ENCODE results near the gene UBE3B.

Gene UBE3B

DNA sequence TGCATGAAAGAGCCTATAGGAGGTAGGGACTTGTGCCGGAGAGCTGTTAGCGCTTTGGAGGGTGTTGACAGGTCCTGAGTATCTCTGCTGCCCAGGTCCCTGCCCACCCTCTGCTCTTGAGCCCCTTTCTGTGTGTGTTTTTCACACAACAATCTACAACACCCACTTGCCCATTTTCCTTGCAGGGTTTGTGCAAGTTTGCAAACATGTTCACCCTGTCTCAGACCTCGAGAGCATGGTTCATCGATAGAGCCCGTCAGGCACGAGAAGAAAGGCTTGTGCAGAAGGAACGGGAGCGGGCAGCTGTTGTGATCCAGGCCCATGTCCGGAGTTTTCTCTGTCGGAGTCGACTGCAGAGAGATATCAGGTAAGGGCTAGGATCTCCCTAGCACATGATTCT, 5.9 kb downstream of the UBE3B start:
- H3K9me3 ChIP-seq = no peaks in the 10 kb centered on the region
- no peaks in the 10 kb centered on the region for H3K27me3 ChIP-seq
- H3K36me3 ChIP-seq = peaks cover 58% of the 10 kb centered on the region
- no peak overlapping the region for H3K4me3 ChIP-seq (ENCODE audit: low read depth in 1 of 2, low read length in 1 of 2)
- no peak overlapping the region for H3K27ac ChIP-seq
- H3K4me1 ChIP-seq (ENCODE audit: control insufficient read depth in 1 of 2, insufficient read depth in 1 of 2, low read depth in 1 of 2, low read length in 1 of 2) = peaks cover 6 to 9% of the 10 kb centered on the region in 2 experiments
- TF ChIP-seq, protein P1, sequence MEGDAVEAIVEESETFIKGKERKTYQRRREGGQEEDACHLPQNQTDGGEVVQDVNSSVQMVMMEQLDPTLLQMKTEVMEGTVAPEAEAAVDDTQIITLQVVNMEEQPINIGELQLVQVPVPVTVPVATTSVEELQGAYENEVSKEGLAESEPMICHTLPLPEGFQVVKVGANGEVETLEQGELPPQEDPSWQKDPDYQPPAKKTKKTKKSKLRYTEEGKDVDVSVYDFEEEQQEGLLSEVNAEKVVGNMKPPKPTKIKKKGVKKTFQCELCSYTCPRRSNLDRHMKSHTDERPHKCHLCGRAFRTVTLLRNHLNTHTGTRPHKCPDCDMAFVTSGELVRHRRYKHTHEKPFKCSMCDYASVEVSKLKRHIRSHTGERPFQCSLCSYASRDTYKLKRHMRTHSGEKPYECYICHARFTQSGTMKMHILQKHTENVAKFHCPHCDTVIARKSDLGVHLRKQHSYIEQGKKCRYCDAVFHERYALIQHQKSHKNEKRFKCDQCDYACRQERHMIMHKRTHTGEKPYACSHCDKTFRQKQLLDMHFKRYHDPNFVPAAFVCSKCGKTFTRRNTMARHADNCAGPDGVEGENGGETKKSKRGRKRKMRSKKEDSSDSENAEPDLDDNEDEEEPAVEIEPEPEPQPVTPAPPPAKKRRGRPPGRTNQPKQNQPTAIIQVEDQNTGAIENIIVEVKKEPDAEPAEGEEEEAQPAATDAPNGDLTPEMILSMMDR (IDR thresholded peaks at IDR 0.05) = no peak

DNA sequence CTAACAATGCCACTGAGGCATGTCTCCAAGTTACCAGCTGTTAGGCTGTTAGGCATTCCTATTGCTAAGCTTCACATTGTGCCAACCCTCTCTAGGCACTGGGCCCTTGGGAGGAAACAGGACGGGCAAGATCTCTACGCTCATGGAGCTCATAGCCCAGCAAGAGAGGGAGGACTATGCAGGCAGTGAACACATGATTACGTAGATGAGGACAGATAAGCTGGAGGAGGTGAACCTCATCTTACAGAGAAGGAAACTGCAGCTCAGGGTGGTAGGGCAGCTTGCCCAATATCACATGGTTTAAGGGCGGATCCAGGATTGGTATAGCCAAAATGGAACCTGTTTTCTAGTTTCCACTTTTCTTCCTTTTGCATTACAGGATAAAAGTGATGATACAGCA, 7.8 kb downstream of the UBE3B start:
- Histone ChIP-seq H3K36me3 (peaks cover 76% of the 10 kb centered on the region), H3K4me1 (ENCODE audit: control insufficient read depth in 1 of 2, insufficient read depth in 1 of 2, low read depth in 1 of 2, low read length in 1 of 2) (no peaks in the 10 kb centered on the region), H3K4me3 (ENCODE audit: low read depth in 1 of 2, low read length in 1 of 2) (no peak overlapping the region), H3K27ac (no peak overlapping the region), H3K9me3 (no peaks in the 10 kb centered on the region), H3K27me3 (no peaks in the 10 kb centered on the region)
- TF ChIP-seq, protein P1 (IDR thresholded peaks at IDR 0.05) = no peak

DNA sequence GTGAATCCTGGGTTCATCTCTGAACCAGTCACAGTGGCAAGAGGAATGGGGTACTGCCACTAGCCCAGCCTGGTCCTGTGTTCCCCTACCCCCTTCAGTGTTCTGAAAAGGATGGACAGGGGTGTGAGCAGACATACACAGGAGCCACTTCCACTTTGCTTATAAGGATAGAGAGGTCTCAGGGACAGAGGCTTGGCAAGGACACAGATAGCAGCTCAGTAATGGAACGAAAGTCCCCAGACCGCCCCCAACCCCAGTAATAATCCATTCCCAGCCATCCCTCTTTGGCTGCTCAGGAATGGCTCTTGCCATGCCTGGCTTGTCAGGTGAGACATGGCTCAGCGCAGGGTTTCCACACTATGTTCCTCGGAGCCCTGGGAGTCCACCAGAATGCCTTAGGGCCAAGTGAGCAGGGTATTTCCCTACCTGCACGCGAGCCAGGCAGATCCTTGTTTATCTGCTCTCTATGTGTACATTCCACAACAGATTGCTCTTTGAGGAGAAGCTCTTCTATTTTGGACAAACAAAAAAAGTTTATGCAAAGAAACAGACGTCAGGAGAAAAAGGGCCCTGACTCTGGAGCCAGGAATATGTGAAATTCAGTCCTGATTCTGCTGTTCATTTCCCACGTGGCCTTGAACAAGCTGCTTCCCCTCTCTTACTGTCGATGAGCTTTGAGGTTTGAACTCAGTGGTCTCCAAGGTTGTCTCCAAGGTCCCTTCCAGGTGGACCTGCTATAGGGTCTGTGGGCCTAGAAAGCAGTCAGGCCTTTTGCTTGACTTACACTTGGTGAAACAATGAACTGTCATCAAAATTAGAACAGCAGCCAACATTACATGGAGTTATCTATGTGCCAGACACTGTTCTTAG, 10.0 kb downstream of the UBE3B start:
- H3K27ac ChIP-seq = no peak overlapping the region
- H3K36me3 ChIP-seq = peaks cover 98% of the 10 kb centered on the region
- no peak overlapping the region for H3K4me3 ChIP-seq (ENCODE audit: low read depth in 1 of 2, low read length in 1 of 2)
- H3K27me3 ChIP-seq = no peaks in the 10 kb centered on the region
- no peaks in the 10 kb centered on the region for H3K4me1 ChIP-seq (ENCODE audit: control insufficient read depth in 1 of 2, insufficient read depth in 1 of 2, low read depth in 1 of 2, low read length in 1 of 2)
- TF ChIP-seq, protein P1 (IDR thresholded peaks at IDR 0.05) = no peak
- no peaks in the 10 kb centered on the region for H3K9me3 ChIP-seq

DNA sequence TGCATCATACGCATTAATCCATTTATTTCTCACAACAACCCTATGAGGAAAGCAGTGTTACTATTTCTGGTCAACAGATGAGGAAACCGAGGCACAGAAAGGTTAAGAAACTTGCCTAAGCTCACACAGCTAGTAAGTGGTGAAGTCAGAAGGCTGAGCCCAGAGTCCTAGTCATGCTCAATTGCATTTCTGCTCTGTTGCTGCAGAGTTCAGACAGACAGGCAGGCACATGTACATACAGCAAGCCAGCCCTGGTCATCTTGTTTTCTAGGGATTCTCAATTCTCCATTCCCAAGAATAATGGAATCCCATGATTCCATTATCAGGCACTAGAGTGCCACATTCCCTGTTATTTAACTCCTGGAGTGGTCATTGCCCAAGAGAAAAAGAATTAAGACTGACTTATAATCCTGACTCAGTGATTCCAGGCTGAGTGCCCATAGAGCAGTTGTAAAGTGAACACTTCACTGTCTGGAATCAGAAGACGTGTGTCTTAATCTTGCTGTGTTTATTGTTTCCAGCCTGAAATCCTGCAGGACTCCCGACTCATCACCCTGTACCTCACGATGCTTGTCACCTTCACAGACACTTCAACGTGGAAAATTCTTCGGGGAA, 10.7 kb downstream of the UBE3B start:
- H3K36me3 ChIP-seq = peaks cover 99% of the 10 kb centered on the region
- no peaks in the 10 kb centered on the region for H3K4me1 ChIP-seq (ENCODE audit: control insufficient read depth in 1 of 2, insufficient read depth in 1 of 2, low read depth in 1 of 2, low read length in 1 of 2)
- H3K9me3 ChIP-seq = no peaks in the 10 kb centered on the region
- H3K4me3 ChIP-seq (ENCODE audit: low read depth in 1 of 2, low read length in 1 of 2) = no peak overlapping the region
- no peak overlapping the region for H3K27ac ChIP-seq
- TF ChIP-seq, protein P1 (IDR thresholded peaks at IDR 0.05) = no peak
- H3K27me3 ChIP-seq = no peaks in the 10 kb centered on the region

DNA sequence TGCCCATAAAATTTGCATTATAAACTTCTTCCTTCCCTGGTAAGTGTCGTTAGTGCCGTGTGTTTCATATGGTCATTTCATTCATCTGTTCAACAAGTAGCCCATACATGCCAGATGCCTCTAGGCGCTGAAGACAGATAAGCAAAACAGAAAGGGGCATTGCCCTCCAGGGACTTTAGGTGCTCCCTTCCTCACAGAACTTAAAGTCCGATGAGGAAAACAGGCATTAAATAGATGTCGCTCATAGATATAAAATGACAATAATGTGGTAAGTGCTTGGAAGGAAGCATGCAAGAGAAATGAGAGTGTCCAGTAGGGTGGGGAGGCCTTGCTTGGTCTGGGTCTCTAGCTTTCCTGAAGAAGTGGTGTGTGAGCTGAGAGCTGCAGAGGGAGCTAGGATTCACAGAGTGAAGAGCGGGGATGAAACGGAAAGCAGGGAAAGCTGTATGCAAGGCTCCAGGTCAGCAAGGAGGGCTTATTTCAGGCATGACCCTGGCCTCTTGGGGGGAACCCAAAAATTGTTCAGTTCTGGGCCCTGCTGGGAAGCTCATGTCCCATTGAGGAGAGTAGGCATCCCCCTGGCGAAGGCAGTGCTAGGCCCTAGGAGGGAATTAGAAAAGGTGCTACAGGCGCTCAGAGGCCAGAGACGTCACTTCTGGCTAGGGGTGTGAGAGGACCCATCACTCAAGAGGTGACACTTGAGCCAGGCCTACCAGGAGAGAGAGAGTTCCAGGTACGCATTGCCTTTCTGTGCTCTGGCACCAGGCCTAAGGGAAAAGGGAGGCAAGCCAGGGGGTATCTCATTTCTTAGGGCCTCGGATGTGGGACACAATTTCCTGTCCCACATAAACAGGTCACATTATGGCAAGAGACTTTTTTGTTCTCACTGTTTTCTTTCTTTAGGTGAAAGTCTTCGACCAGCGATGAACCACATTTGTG, 11.9 kb downstream of the UBE3B start:
- no peak overlapping the region for H3K4me3 ChIP-seq (ENCODE audit: low read depth in 1 of 2, low read length in 1 of 2)
- H3K27me3 ChIP-seq = no peaks in the 10 kb centered on the region
- H3K9me3 ChIP-seq = no peaks in the 10 kb centered on the region
- H3K27ac ChIP-seq = no peak overlapping the region
- no peaks in the 10 kb centered on the region for H3K4me1 ChIP-seq (ENCODE audit: control insufficient read depth in 1 of 2, insufficient read depth in 1 of 2, low read depth in 1 of 2, low read length in 1 of 2)
- peaks cover 98% of the 10 kb centered on the region for H3K36me3 ChIP-seq
- TF ChIP-seq, protein P1 (IDR thresholded peaks at IDR 0.05) = no peak

Data from neutrophil (primary cell).